ENCODE results near the gene TREX2. TPM values are rescaled to one million over a fixed set of nuclear protein-coding genes. Genes with fewer than 3 reads are reported as not detected.

The TREX2 gene
- total and polyA plus RNA-seq, 2 donors: 0.38 to 1.2 TPM

GRCh38 chrX:153416781-153417450, 28.9 kb downstream of the TREX2 start:
- DNase-seq (ENCODE audit: low read depth in 6 of 9, low spot score in 9 of 9): no peak
- no peaks in the 10 kb centered on the region for H3K9me3 ChIP-seq (ENCODE audit: control insufficient read depth in 2 of 2, insufficient read depth in 1 of 2, low read length in 1 of 2)

GRCh38 chrX:153414856-153415510, 30.9 kb downstream of the TREX2 start:
- Histone ChIP-seq H3K36me3 (ENCODE audit: control insufficient read depth in 2 of 2, insufficient read depth in 2 of 2, low read length in 1 of 2) (no peaks in the 10 kb centered on the region), H3K4me3 (ENCODE audit: low read length in 2 of 2) (no peak overlapping the region), H3K4me1 (ENCODE audit: control insufficient read depth in 2 of 2, insufficient read depth in 2 of 2, low read length in 2 of 2) (peaks cover 0 to 6% of the 10 kb centered on the region in 2 donors), H3K27ac (ENCODE audit: low read depth in 1 of 2, low read length in 1 of 2) (no peak overlapping the region), H3K27me3 (ENCODE audit: control insufficient read depth in 2 of 2, insufficient read depth in 1 of 2, low read length in 1 of 2) (peaks cover 0 to 26% of the 10 kb centered on the region in 2 donors), H3K9me3 (ENCODE audit: control insufficient read depth in 2 of 2, insufficient read depth in 1 of 2, low read length in 1 of 2) (no peaks in the 10 kb centered on the region)
- 91% methylated on average over 9 of the region's 9 CpGs for WGBS
- no peak for DNase-seq (ENCODE audit: low read depth in 6 of 9, low spot score in 9 of 9)

More at GRCh38 chrX:153416781-153417450, 28.9 kb downstream of the TREX2 start:
- peaks cover 0 to 1% of the 10 kb centered on the region in 2 donors for H3K4me1 ChIP-seq (ENCODE audit: control insufficient read depth in 2 of 2, insufficient read depth in 2 of 2, low read length in 2 of 2)
- H3K27ac ChIP-seq (ENCODE audit: low read depth in 1 of 2, low read length in 1 of 2): no peak overlapping the region
- WGBS: 91% methylated on average over 12 of the region's 12 CpGs
- H3K4me3 ChIP-seq (ENCODE audit: low read length in 2 of 2): no peak overlapping the region
- peaks cover 0 to 11% of the 10 kb centered on the region in 2 donors for H3K27me3 ChIP-seq (ENCODE audit: control insufficient read depth in 2 of 2, insufficient read depth in 1 of 2, low read length in 1 of 2)
- H3K36me3 ChIP-seq (ENCODE audit: control insufficient read depth in 2 of 2, insufficient read depth in 2 of 2, low read length in 1 of 2): peaks cover 0 to 3% of the 10 kb centered on the region in 2 donors

GRCh38 chrX:153413731-153414130, 32.1 kb downstream of the TREX2 start:
- no peaks in the 10 kb centered on the region for H3K9me3 ChIP-seq (ENCODE audit: control insufficient read depth in 2 of 2, insufficient read depth in 1 of 2, low read length in 1 of 2)
- no peak overlapping the region for H3K4me3 ChIP-seq (ENCODE audit: low read length in 2 of 2)
- no peaks in the 10 kb centered on the region for H3K36me3 ChIP-seq (ENCODE audit: control insufficient read depth in 2 of 2, insufficient read depth in 2 of 2, low read length in 1 of 2)
- H3K27ac ChIP-seq (ENCODE audit: low read depth in 1 of 2, low read length in 1 of 2): no peak overlapping the region
- no peak for DNase-seq (ENCODE audit: low read depth in 6 of 9, low spot score in 9 of 9)
- 95% methylated on average over 11 of the region's 11 CpGs for WGBS
- H3K4me1 ChIP-seq (ENCODE audit: control insufficient read depth in 2 of 2, insufficient read depth in 2 of 2, low read length in 2 of 2): peaks cover 0 to 6% of the 10 kb centered on the region in 2 donors
- H3K27me3 ChIP-seq (ENCODE audit: control insufficient read depth in 2 of 2, insufficient read depth in 1 of 2, low read length in 1 of 2): peaks cover 0 to 26% of the 10 kb centered on the region in 2 donors

- no peak for DNase-seq (ENCODE audit: low read depth in 6 of 9, low spot score in 9 of 9)
- Histone ChIP-seq H3K4me3 (ENCODE audit: low read length in 2 of 2) (no peak overlapping the region), H3K27me3 (ENCODE audit: control insufficient read depth in 2 of 2, insufficient read depth in 1 of 2, low read length in 1 of 2) (peaks cover 0 to 26% of the 10 kb centered on the region in 2 donors), H3K36me3 (ENCODE audit: control insufficient read depth in 2 of 2, insufficient read depth in 2 of 2, low read length in 1 of 2) (no peaks in the 10 kb centered on the region), H3K9me3 (ENCODE audit: control insufficient read depth in 2 of 2, insufficient read depth in 1 of 2, low read length in 1 of 2) (no peaks in the 10 kb centered on the region), H3K4me1 (ENCODE audit: control insufficient read depth in 2 of 2, insufficient read depth in 2 of 2, low read length in 2 of 2) (peaks cover 0 to 6% of the 10 kb centered on the region in 2 donors), H3K27ac (ENCODE audit: low read depth in 1 of 2, low read length in 1 of 2) (no peak overlapping the region)
- 95% methylated on average over 23 of the region's 23 CpGs for WGBS
Measured at GRCh38 chrX:153412746-153413720, 32.8 kb downstream of the TREX2 start.

GRCh38 chrX:153411988-153412574, 33.8 kb downstream of the TREX2 start:
- H3K27me3 ChIP-seq (ENCODE audit: control insufficient read depth in 2 of 2, insufficient read depth in 1 of 2, low read length in 1 of 2): peaks cover 0 to 26% of the 10 kb centered on the region in 2 donors
- peaks cover 0 to 6% of the 10 kb centered on the region in 2 donors for H3K4me1 ChIP-seq (ENCODE audit: control insufficient read depth in 2 of 2, insufficient read depth in 2 of 2, low read length in 2 of 2)
- no peaks in the 10 kb centered on the region for H3K9me3 ChIP-seq (ENCODE audit: control insufficient read depth in 2 of 2, insufficient read depth in 1 of 2, low read length in 1 of 2)
- DNase-seq (ENCODE audit: low read depth in 6 of 9, low spot score in 9 of 9): no peak
- no peaks in the 10 kb centered on the region for H3K36me3 ChIP-seq (ENCODE audit: control insufficient read depth in 2 of 2, insufficient read depth in 2 of 2, low read length in 1 of 2)
- H3K27ac ChIP-seq (ENCODE audit: low read depth in 1 of 2, low read length in 1 of 2): no peak overlapping the region
- peak overlapping the region; percentile 20 to 47 for H3K4me3 ChIP-seq (ENCODE audit: low read length in 2 of 2)
- WGBS: 46% methylated on average over 17 of the region's 17 CpGs

- DNase-seq (ENCODE audit: low read depth in 6 of 9, low spot score in 9 of 9): peak in 3 of 9 donors; percentile 4 to 17 (median 6)
- H3K27me3 ChIP-seq (ENCODE audit: control insufficient read depth in 2 of 2, insufficient read depth in 1 of 2, low read length in 1 of 2): peaks cover 0 to 26% of the 10 kb centered on the region in 2 donors
- H3K27ac ChIP-seq (ENCODE audit: low read depth in 1 of 2, low read length in 1 of 2): no peak within 1 kb of the TSS
- H3K36me3 ChIP-seq (ENCODE audit: control insufficient read depth in 2 of 2, insufficient read depth in 2 of 2, low read length in 1 of 2): no peaks in the 10 kb centered on the region
- H3K4me1 ChIP-seq (ENCODE audit: control insufficient read depth in 2 of 2, insufficient read depth in 2 of 2, low read length in 2 of 2): peaks cover 0 to 6% of the 10 kb centered on the region in 2 donors
- WGBS: 1% methylated on average over 70 of the region's 75 CpGs
- H3K4me3 ChIP-seq (ENCODE audit: low read length in 2 of 2): peak within 1 kb of the TSS; percentile 20 to 47
- H3K9me3 ChIP-seq (ENCODE audit: control insufficient read depth in 2 of 2, insufficient read depth in 1 of 2, low read length in 1 of 2): no peaks in the 10 kb centered on the region
Measured at GRCh38 chrX:153411255-153411987, 34.4 kb downstream of the TREX2 start, which contains the start of gene ZFP92. Gene ZFP92, plus strand, starts transcription at chrX:153411472. Its CDS starts 6,851 bp downstream, at chrX:153418323.

- Histone ChIP-seq H3K9me3 (ENCODE audit: control insufficient read depth in 2 of 2, insufficient read depth in 1 of 2, low read length in 1 of 2) (no peaks in the 10 kb centered on the region), H3K27me3 (ENCODE audit: control insufficient read depth in 2 of 2, insufficient read depth in 1 of 2, low read length in 1 of 2) (peaks cover 0 to 26% of the 10 kb centered on the region in 2 donors), H3K4me3 (ENCODE audit: low read length in 2 of 2) (peak overlapping the region in 1 of 2 donors; percentile 47), H3K36me3 (ENCODE audit: control insufficient read depth in 2 of 2, insufficient read depth in 2 of 2, low read length in 1 of 2) (no peaks in the 10 kb centered on the region), H3K27ac (ENCODE audit: low read depth in 1 of 2, low read length in 1 of 2) (no peak overlapping the region), H3K4me1 (ENCODE audit: control insufficient read depth in 2 of 2, insufficient read depth in 2 of 2, low read length in 2 of 2) (peaks cover 0 to 6% of the 10 kb centered on the region in 2 donors)
- no peak for DNase-seq (ENCODE audit: low read depth in 6 of 9, low spot score in 9 of 9)
- 75% methylated on average over 12 of the region's 12 CpGs for WGBS
Measured at GRCh38 chrX:153410888-153411254, 35.0 kb downstream of the TREX2 start.

GRCh38 chrX:153410373-153410772, 35.5 kb downstream of the TREX2 start:
- 98% methylated on average over 15 of the region's 15 CpGs for WGBS

More at GRCh38 chrX:153410373-153410772, 35.5 kb downstream of the TREX2 start:
- Histone ChIP-seq H3K27ac (ENCODE audit: low read depth in 1 of 2, low read length in 1 of 2) (no peak overlapping the region), H3K36me3 (ENCODE audit: control insufficient read depth in 2 of 2, insufficient read depth in 2 of 2, low read length in 1 of 2) (no peaks in the 10 kb centered on the region), H3K4me1 (ENCODE audit: control insufficient read depth in 2 of 2, insufficient read depth in 2 of 2, low read length in 2 of 2) (peaks cover 0 to 6% of the 10 kb centered on the region in 2 donors), H3K9me3 (ENCODE audit: control insufficient read depth in 2 of 2, insufficient read depth in 1 of 2, low read length in 1 of 2) (no peaks in the 10 kb centered on the region), H3K4me3 (ENCODE audit: low read length in 2 of 2) (no peak overlapping the region), H3K27me3 (ENCODE audit: control insufficient read depth in 2 of 2, insufficient read depth in 1 of 2, low read length in 1 of 2) (peaks cover 0 to 26% of the 10 kb centered on the region in 2 donors)
- no peak for DNase-seq (ENCODE audit: low read depth in 6 of 9, low spot score in 9 of 9)

Data from thymus (tissue), 11 donors.